ENCODE measurements around the gene HPSE2.

DNA sequence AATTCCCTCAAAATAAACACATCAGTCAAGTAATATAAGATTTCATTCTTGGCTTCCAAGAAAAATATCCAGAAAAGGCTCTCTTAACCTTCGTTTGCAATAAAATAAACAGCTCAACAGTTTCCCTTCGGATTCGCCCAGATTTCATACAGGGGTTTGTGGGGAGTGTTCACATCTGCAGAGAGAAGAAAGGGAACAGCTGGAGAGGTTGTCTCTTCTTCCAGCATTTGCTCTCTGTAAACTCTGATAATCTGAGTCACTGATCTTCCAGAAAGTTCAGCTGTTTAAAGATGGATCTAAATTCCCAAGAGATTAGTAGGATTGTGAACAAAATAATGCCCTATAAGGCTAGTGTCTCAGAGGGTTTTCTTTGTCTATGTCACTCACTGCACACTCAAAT is 277.9 kb downstream of the HPSE2 start:
- TF ChIP-seq, protein P1, sequence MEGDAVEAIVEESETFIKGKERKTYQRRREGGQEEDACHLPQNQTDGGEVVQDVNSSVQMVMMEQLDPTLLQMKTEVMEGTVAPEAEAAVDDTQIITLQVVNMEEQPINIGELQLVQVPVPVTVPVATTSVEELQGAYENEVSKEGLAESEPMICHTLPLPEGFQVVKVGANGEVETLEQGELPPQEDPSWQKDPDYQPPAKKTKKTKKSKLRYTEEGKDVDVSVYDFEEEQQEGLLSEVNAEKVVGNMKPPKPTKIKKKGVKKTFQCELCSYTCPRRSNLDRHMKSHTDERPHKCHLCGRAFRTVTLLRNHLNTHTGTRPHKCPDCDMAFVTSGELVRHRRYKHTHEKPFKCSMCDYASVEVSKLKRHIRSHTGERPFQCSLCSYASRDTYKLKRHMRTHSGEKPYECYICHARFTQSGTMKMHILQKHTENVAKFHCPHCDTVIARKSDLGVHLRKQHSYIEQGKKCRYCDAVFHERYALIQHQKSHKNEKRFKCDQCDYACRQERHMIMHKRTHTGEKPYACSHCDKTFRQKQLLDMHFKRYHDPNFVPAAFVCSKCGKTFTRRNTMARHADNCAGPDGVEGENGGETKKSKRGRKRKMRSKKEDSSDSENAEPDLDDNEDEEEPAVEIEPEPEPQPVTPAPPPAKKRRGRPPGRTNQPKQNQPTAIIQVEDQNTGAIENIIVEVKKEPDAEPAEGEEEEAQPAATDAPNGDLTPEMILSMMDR (IDR thresholded peaks at IDR 0.05; ENCODE audit: low read depth, low read length, missing input control): no peak
- TF ChIP-seq, protein P2, sequence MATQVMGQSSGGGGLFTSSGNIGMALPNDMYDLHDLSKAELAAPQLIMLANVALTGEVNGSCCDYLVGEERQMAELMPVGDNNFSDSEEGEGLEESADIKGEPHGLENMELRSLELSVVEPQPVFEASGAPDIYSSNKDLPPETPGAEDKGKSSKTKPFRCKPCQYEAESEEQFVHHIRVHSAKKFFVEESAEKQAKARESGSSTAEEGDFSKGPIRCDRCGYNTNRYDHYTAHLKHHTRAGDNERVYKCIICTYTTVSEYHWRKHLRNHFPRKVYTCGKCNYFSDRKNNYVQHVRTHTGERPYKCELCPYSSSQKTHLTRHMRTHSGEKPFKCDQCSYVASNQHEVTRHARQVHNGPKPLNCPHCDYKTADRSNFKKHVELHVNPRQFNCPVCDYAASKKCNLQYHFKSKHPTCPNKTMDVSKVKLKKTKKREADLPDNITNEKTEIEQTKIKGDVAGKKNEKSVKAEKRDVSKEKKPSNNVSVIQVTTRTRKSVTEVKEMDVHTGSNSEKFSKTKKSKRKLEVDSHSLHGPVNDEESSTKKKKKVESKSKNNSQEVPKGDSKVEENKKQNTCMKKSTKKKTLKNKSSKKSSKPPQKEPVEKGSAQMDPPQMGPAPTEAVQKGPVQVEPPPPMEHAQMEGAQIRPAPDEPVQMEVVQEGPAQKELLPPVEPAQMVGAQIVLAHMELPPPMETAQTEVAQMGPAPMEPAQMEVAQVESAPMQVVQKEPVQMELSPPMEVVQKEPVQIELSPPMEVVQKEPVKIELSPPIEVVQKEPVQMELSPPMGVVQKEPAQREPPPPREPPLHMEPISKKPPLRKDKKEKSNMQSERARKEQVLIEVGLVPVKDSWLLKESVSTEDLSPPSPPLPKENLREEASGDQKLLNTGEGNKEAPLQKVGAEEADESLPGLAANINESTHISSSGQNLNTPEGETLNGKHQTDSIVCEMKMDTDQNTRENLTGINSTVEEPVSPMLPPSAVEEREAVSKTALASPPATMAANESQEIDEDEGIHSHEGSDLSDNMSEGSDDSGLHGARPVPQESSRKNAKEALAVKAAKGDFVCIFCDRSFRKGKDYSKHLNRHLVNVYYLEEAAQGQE (IDR thresholded peaks at IDR 0.05): no peak
